HUDEP-2 (cell line): ENCODE measurements around the gene DNAJC2.

Source experiments
- DNase-seq, 76 experiments: peaks; one replicate each; lab custom pipeline; 2025; ENCODE audit not compliant: unreplicated experiment in 76 of 76; lab: John Stamatoyannopoulos, UW

The DNAJC2 gene

GRCh38 chr7:103344453-103345149 is at the start of gene DNAJC2:
Gene DNAJC2, minus strand, starts transcription at chr7:103344767. Its CDS starts 145 bp downstream, at chr7:103344622.
- peak in 75 of 76 experiments; percentile 11 to 87 (median 74) for DNase-seq

- no peak for DNase-seq
Observed at GRCh38 chr7:103391976-103392375, 47.4 kb upstream of the DNAJC2 start.

GRCh38 chr7:103391150-103391549 is 46.6 kb upstream of the DNAJC2 start:
- no peak for DNase-seq

GRCh38 chr7:103389263-103389662 is 44.7 kb upstream of the DNAJC2 start:
- no peak for DNase-seq

GRCh38 chr7:103388469-103389140 is 44.0 kb upstream of the DNAJC2 start:
- DNase-seq, result no peak

- DNase-seq, result no peak
Observed at GRCh38 chr7:103387242-103387641, 42.7 kb upstream of the DNAJC2 start.

GRCh38 chr7:103382032-103382402 is 37.5 kb upstream of the DNAJC2 start:
- DNase-seq, result no peak

- no peak for DNase-seq
Observed at GRCh38 chr7:103381280-103382031, 36.9 kb upstream of the DNAJC2 start.

- no peak for DNase-seq
Observed at GRCh38 chr7:103380395-103381191, 36.0 kb upstream of the DNAJC2 start.

GRCh38 chr7:103379270-103379975 is 34.9 kb upstream of the DNAJC2 start:
- DNase-seq, result no peak

- no peak for DNase-seq
Observed at GRCh38 chr7:103373866-103374643, 29.5 kb upstream of the DNAJC2 start.

GRCh38 chr7:103369432-103369831 is 24.9 kb upstream of the DNAJC2 start:
- DNase-seq, result no peak

GRCh38 chr7:103349805-103350204 is 5.2 kb upstream of the DNAJC2 start:
- no peak for DNase-seq

- DNase-seq, result no peak
Observed at GRCh38 chr7:103348959-103349358, 4.4 kb upstream of the DNAJC2 start.

- peak in 6 of 76 experiments; percentile 5 to 16 (median 10) for DNase-seq
Observed at GRCh38 chr7:103348452-103348851, 3.9 kb upstream of the DNAJC2 start.

- DNase-seq, result peak in 75 of 76 experiments; percentile 24 to 90 (median 74)
Observed at GRCh38 chr7:103347507-103348267, 3.1 kb upstream of the DNAJC2 start, which contains the start of gene PSMC2. Gene PSMC2, plus strand, starts transcription at chr7:103347643. Its CDS starts 69 bp downstream, at chr7:103347712.

- no peak for DNase-seq
Observed at GRCh38 chr7:103346396-103346795, 1.8 kb upstream of the DNAJC2 start.

- DNase-seq, result peak in 15 of 76 experiments; percentile 1 to 45 (median 10)
Observed at GRCh38 chr7:103343758-103344452, 662 bp downstream of the DNAJC2 start.
